Raji (cell line): ENCODE results near the gene SLC43A3.

Source experiments
- POLR2A ChIP-seq: IDR thresholded peaks from 2 replicates; pipeline ENCODE4 v1.6.1; 2011; ENCODE audit warnings: low read depth, low read length, control low read depth; ENCODE audit not compliant: insufficient read depth

Gene SLC43A3

DNA sequence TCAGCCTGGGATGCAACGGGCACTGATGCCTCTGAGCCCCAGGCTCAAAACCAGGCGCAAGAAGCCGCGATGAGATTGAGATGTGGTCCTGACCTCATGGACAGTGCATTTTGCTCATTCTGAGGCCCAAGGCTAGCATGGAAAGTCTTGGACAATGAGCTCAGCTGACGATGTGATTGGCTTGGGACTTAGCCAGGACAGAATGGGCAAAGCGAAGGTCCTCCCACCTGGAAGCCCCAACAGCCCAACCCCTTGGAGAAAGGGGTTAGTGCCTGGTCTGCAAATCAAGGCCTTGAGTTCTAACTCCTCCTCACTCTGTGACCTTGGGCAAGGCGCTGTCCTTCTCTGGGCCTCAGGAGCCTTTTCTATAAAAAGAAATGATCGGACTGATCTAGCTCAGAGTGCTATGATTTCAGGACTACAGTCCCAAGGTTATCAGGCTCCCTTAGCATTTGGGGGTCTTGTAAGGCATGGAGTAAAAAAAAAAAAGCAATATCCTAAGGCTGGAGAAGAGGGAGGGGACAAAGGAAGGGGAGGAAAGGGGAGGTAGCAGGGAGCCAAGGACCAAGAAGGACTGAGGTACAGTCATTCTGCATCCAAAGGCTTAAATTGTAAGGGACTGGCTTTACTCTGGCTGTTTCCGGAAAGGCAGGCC lies 2.7 kb downstream of the SLC43A3 start:
- no peak for TF ChIP-seq POLR2A

GRCh38 chr11:57422669-57423068 lies 4.3 kb downstream of the SLC43A3 start:
- TF ChIP-seq POLR2A, result no peak

GRCh38 chr11:57421805-57422204 lies 5.1 kb downstream of the SLC43A3 start:
- TF ChIP-seq POLR2A, result no peak

- TF ChIP-seq POLR2A, result no peak
Observed at GRCh38 chr11:57421066-57421465, 5.9 kb downstream of the SLC43A3 start.

GRCh38 chr11:57419146-57419545 lies 7.8 kb downstream of the SLC43A3 start:
- TF ChIP-seq POLR2A, result no peak

- TF ChIP-seq POLR2A, result no peak
Observed at GRCh38 chr11:57418131-57418530, 8.8 kb downstream of the SLC43A3 start.

- TF ChIP-seq POLR2A, result no peak
Observed at GRCh38 chr11:57417056-57417455, 9.9 kb downstream of the SLC43A3 start.

GRCh38 chr11:57416436-57416835 lies 10.5 kb downstream of the SLC43A3 start:
- TF ChIP-seq POLR2A, result no peak

- no peak for TF ChIP-seq POLR2A
Observed at GRCh38 chr11:57414612-57415212, 12.2 kb downstream of the SLC43A3 start.

DNA sequence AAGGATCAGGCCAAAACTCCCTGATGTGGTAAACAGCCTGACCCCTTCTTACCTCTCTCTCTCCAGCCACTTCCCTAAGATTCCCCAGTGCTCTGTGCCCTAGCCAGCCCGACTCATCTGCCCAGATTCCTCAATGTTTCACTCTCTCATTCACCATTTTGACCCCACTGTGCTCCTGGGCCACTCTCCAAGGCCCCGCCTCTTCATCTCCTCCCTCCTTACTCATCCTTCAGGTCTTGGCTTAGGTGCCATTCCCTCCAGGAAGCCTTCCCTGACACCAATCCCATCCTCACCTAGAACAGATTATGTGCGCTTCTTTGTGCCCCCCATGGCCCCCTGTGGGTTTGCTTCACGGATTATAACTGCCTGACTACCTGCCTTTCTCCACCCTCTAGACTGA lies 13.2 kb downstream of the SLC43A3 start:
- no peak for TF ChIP-seq POLR2A

DNA sequence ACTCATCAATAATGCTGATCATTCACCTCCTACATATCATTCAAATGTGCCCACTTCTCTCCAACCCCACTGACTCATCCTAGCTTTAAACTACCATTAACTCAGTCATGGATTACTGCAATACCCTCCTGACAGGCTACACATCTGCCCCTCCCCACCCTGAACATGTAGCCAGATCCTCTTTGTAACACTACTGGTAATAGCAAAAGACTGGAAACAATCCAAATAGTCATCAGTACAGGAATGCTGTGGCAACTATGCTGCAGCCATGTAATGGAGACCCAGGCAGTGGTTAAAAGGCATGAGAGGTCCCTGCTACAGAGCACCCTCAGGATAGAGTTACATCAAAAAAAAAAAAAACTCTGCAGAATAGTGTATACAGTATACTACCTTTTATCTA lies 16.6 kb downstream of the SLC43A3 start:
- TF ChIP-seq POLR2A, result no peak

- no peak for TF ChIP-seq POLR2A
Observed at GRCh38 chr11:57409321-57410100, 17.4 kb downstream of the SLC43A3 start.

GRCh38 chr11:57408771-57409170 lies 18.1 kb downstream of the SLC43A3 start:
- TF ChIP-seq POLR2A, result no peak

DNA sequence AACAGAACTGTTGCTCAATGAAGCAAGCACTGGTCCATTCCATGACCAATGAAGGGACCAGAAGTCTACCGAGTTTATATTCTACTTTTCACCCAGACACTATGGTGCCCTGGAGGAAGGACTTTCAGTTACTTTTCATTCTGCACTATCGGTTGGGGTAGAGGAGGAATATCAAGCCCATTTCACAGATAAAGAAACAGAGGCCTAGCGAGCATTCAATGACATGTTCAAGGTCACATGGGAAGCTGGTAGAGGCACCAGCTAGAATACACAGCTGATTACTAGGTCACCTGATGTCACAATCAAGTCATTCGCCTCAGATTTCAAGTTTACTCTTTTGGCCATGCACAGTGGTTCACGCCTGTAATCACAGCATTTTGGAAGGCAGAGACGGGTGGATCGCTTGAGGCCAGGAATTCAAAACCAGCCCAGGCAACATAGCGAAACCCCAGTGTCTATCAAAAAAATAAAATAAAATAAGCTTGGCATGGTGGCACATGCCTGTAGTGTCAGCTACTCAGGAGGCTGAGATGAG lies 18.9 kb downstream of the SLC43A3 start:
- TF ChIP-seq POLR2A, result no peak

DNA sequence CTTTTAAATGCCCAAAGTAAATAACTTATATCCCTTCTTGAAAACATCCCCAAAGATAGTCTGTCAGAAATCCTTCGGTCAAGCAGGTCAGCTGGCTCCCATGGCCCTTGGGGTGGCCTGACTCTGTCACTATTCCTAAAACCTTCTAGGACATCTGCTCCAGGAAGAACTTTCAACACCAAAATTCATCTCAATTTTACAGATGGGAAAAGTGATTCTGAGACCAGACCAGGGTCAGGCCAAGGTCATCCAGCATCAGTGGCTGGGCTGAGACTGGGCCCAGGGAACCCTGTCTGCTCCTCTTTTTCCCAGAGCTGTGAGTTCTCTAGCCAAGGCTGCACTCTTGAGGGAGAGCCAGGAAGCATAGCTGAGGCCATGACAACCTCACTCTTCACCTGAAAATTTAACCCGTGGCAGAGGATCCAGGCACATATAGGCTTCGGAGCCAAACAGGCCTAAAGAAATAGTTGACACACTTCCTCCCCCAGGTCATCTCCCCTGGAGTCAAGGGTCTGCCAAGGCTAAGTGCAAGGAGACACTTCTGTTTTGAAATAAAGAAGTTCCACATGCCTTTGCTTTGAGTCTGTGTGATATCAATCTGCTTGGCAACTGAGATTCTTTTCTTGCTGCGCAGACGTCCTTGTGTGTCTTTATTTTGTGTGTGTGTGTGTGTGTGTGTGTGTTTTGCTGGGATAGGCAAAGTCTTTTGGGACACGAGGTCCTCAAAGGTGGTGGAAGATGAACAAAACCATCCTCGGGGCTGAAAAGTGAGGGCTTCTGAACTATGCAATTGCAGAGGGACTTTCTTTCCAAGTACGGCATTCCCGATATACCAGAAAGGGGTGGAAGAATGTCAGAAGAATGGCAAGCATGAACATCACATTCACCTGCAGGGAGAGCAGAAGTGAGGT lies 19.7 kb downstream of the SLC43A3 start:
- no peak for TF ChIP-seq POLR2A

DNA sequence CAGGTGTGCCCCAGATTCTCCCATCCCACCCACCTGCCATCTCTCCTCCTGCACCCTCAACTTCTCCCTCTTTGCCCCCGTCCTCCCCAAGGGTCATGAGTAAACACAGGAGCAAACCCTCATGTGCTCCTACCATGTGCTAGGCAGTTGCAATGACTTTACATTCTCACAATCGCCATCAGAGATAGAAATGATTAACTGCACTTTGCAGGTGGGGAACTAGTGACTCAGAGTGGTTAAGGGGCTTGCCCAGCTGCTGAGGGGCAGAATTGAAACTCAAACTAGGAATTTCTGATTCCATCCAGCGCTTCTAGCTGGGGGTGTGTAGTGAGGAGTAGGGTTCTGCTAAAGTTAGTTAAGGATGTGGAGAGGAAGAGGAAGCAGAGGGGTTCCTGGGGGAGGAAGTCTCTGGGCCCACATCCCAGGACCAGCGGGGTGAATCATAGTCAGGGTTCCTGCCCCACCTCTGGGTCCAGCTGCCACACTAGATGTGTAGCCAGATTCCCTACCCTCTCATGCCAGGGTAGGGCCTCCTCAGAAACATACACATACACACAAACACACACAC lies 20.5 kb downstream of the SLC43A3 start:
- no peak for TF ChIP-seq POLR2A
